Neural cell (in vitro differentiated cells): ENCODE results near the gene NUDT4. TPM values are rescaled to one million over a fixed set of nuclear protein-coding genes. Genes with fewer than 3 reads are reported as not detected.

Experiments
- H2AFZ ChIP-seq: fragments of 200-600, 300-800 bp; sonication (generic), shearing (Covaris generic); 2 replicates; pipeline ENCODE4 v1.6.0; 2014; ENCODE audit warnings: low read depth, mild to moderate bottlenecking, antibody characterized with exemption, low read length, moderate library complexity
- H3F3A ChIP-seq: fragments of 200-600 bp; shearing (Covaris generic); 2 replicates; pipeline ENCODE4 v1.6.1; 2016; ENCODE audit warnings: mild to moderate bottlenecking, moderate library complexity, mixed read lengths, antibody characterized with exemption, low read length; ENCODE audit not compliant: insufficient read depth, poor library complexity, severe bottlenecking
- H3K27ac ChIP-seq: fragments of 200-600, 300-800 bp; sonication (generic), shearing (Covaris generic); 2 replicates; pipeline ENCODE4 v1.5.1; 2014; ENCODE audit warnings: mild to moderate bottlenecking, low read length, moderate library complexity
- H3K27me3 ChIP-seq: fragments of 300-800, 200-600 bp; sonication (generic), shearing (Covaris generic); 2 replicates; pipeline ENCODE4 v1.6.0; 2014; ENCODE audit warnings: mild to moderate bottlenecking, low read depth, low read length, moderate library complexity; ENCODE audit not compliant: insufficient read depth
- H3K36me3 ChIP-seq: fragments of 300-800, 200-600 bp; sonication (generic), shearing (Covaris generic); 2 replicates; pipeline ENCODE4 v1.5.1; 2014; ENCODE audit warnings: mild to moderate bottlenecking, antibody characterized with exemption, low read length, moderate library complexity; ENCODE audit not compliant: insufficient read depth
- H3K4me2 ChIP-seq: fragments of 300-800, 200-600 bp; sonication (generic), shearing (Covaris generic); 2 replicates; pipeline ENCODE4 v1.6.0; 2014; ENCODE audit warnings: mild to moderate bottlenecking, low read length
- H3K4me3 ChIP-seq: fragments of 300-800, 200-600 bp; sonication (generic), shearing (Covaris generic); 2 replicates; pipeline ENCODE4 v1.5.1; 2014; ENCODE audit warnings: mild to moderate bottlenecking, low read length, moderate library complexity
- H3K79me2 ChIP-seq: fragments of 200-600 bp; shearing (Covaris generic); replicated peaks from 2 replicates; pipeline ENCODE4 v1.6.0; 2014; ENCODE audit warnings: mild to moderate bottlenecking, low read length, moderate library complexity; ENCODE audit not compliant: insufficient read depth
- H3K9ac ChIP-seq: fragments of 300-800, 200-600 bp; sonication (generic), shearing (Covaris generic); 2 replicates; pipeline ENCODE4 v1.6.1; 2016; ENCODE audit warnings: mild to moderate bottlenecking, low read length, mixed read lengths
- H3K9me2 ChIP-seq: fragments of 200-600 bp; shearing (Covaris generic); 2 replicates; pipeline ENCODE4 v1.6.1; 2016; ENCODE audit warnings: mild to moderate bottlenecking, low read length, mixed read lengths; ENCODE audit not compliant: insufficient read depth
- H3K9me3 ChIP-seq: fragments of 200-600, 300-800 bp; sonication (generic), shearing (Covaris generic); 2 replicates; pipeline ENCODE4 v1.6.1; 2016; ENCODE audit warnings: mild to moderate bottlenecking, mixed run types, low read length, moderate library complexity, mixed read lengths
- H4K20me1 ChIP-seq: fragments of 200-600 bp; shearing (Covaris generic); 2 replicates; pipeline ENCODE4 v1.6.1; 2016; ENCODE audit warnings: mild to moderate bottlenecking, mixed run types; ENCODE audit not compliant: insufficient read depth
- EP300 ChIP-seq: fragments of 450-650 bp; conservative IDR thresholded peaks from 2 replicates; pipeline ENCODE4 v1.6.1; 2014; ENCODE audit warnings: antibody characterized with exemption, mild to moderate bottlenecking, moderate library complexity; ENCODE audit not compliant: poor library complexity, severe bottlenecking
- EZH2 ChIP-seq: fragments of 200-600, 300-800 bp; shearing (Covaris generic), sonication (generic); IDR thresholded peaks from 2 replicates; pipeline ENCODE4 v1.6.1; 2014; ENCODE audit warnings: antibody characterized with exemption, low read length, borderline replicate concordance, mild to moderate bottlenecking; ENCODE audit not compliant: insufficient read depth, poor library complexity, severe bottlenecking
- MXI1 ChIP-seq: fragments of 450-650 bp; conservative IDR thresholded peaks from 2 replicates; pipeline ENCODE4 v1.6.1; 2014; ENCODE audit warnings: antibody characterized with exemption, mild to moderate bottlenecking; ENCODE audit not compliant: poor library complexity, severe bottlenecking
- POLR2AphosphoS5 ChIP-seq: IDR thresholded peaks from 2 replicates; pipeline ENCODE4 v1.6.1; 2012
- RAD21 ChIP-seq: fragments of 450-650 bp; conservative IDR thresholded peaks from 2 replicates; pipeline ENCODE4 v1.6.1; 2014; ENCODE audit warnings: antibody characterized with exemption, mild to moderate bottlenecking, moderate library complexity
- SMC3 ChIP-seq: fragments of 450-650 bp; conservative IDR thresholded peaks from 2 replicates; pipeline ENCODE4 v1.6.1; 2014; ENCODE audit warnings: antibody characterized with exemption, mild to moderate bottlenecking, moderate library complexity; ENCODE audit not compliant: poor library complexity
- TAF1 ChIP-seq: IDR thresholded peaks from 2 replicates; pipeline ENCODE4 v1.6.1; 2012; ENCODE audit warnings: low read depth
- polyA plus RNA-seq: library from polyadenylated mRNA; depleted of rRNA; stranded (reverse); fragments of >200 nt; gene quantifications from 2 replicates; pipeline ENCODE4 v1.2.3, GENCODE V29; 2014
- TF ChIP-seq, protein P1 (sequence below): fragments of 450-650 bp; IDR thresholded peaks from 2 replicates; pipeline ENCODE4 v1.5.1; 2014; ENCODE audit warnings: antibody characterized with exemption, mild to moderate bottlenecking, moderate library complexity; ENCODE audit not compliant: poor library complexity, severe bottlenecking
- TF ChIP-seq, protein P2 (sequence below): IDR thresholded peaks from 2 replicates; pipeline ENCODE4 v1.6.1; 2012; ENCODE audit warnings: borderline replicate concordance

Gene NUDT4
- polyA plus RNA-seq, 1 donor from 2014 or later, result 39.9 TPM

DNA sequence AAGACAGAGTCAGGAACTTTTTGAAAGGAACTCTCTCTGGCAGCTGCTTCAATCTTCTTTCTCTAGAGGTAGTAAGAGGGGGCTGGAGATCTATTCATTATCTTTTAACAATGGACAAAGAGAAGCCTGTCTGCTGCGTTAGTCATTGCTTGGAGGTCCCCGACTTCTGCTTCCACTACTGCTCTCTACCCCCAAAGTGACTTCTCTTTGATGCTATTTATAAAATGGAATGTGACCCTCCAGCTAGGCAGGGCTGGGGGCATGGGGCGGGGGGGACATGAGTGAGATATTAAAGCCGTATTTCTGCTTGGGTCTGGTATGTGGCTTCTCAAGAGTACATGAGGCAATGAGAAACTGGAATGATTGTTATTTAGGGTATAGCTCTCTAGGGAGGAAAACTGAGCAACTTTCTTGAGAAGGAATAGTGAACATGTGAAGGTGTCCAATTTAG is 41.4 kb upstream of the NUDT4 start:
- Histone ChIP-seq H3K27me3 (no peaks in the 10 kb centered on the region), H3K79me2 (no peaks in the 10 kb centered on the region), H4K20me1 (no peaks in the 10 kb centered on the region), H3K4me2 (no peak overlapping the region), H3K4me3 (no peak overlapping the region), H3F3A (no peaks in the 10 kb centered on the region), H3K9ac (no peak overlapping the region), H3K9me3 (no peaks in the 10 kb centered on the region), H3K27ac (no peak overlapping the region), H3K36me3 (no peaks in the 10 kb centered on the region), H2AFZ (no peak overlapping the region), H3K9me2 (no peaks in the 10 kb centered on the region)
- TF ChIP-seq TAF1 (no peak), POLR2AphosphoS5 (no peak), EZH2 (no peak), EP300 (no peak), SMC3 (no peak), MXI1 (no peak), RAD21 (no peak)
- TF ChIP-seq, protein P1, sequence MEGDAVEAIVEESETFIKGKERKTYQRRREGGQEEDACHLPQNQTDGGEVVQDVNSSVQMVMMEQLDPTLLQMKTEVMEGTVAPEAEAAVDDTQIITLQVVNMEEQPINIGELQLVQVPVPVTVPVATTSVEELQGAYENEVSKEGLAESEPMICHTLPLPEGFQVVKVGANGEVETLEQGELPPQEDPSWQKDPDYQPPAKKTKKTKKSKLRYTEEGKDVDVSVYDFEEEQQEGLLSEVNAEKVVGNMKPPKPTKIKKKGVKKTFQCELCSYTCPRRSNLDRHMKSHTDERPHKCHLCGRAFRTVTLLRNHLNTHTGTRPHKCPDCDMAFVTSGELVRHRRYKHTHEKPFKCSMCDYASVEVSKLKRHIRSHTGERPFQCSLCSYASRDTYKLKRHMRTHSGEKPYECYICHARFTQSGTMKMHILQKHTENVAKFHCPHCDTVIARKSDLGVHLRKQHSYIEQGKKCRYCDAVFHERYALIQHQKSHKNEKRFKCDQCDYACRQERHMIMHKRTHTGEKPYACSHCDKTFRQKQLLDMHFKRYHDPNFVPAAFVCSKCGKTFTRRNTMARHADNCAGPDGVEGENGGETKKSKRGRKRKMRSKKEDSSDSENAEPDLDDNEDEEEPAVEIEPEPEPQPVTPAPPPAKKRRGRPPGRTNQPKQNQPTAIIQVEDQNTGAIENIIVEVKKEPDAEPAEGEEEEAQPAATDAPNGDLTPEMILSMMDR, result no peak
- TF ChIP-seq, protein P2, sequence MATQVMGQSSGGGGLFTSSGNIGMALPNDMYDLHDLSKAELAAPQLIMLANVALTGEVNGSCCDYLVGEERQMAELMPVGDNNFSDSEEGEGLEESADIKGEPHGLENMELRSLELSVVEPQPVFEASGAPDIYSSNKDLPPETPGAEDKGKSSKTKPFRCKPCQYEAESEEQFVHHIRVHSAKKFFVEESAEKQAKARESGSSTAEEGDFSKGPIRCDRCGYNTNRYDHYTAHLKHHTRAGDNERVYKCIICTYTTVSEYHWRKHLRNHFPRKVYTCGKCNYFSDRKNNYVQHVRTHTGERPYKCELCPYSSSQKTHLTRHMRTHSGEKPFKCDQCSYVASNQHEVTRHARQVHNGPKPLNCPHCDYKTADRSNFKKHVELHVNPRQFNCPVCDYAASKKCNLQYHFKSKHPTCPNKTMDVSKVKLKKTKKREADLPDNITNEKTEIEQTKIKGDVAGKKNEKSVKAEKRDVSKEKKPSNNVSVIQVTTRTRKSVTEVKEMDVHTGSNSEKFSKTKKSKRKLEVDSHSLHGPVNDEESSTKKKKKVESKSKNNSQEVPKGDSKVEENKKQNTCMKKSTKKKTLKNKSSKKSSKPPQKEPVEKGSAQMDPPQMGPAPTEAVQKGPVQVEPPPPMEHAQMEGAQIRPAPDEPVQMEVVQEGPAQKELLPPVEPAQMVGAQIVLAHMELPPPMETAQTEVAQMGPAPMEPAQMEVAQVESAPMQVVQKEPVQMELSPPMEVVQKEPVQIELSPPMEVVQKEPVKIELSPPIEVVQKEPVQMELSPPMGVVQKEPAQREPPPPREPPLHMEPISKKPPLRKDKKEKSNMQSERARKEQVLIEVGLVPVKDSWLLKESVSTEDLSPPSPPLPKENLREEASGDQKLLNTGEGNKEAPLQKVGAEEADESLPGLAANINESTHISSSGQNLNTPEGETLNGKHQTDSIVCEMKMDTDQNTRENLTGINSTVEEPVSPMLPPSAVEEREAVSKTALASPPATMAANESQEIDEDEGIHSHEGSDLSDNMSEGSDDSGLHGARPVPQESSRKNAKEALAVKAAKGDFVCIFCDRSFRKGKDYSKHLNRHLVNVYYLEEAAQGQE, result no peak

- Histone ChIP-seq H3F3A (no peaks in the 10 kb centered on the region), H3K4me3 (no peak overlapping the region), H3K36me3 (no peaks in the 10 kb centered on the region), H3K27me3 (no peaks in the 10 kb centered on the region), H3K79me2 (no peaks in the 10 kb centered on the region), H2AFZ (no peak overlapping the region), H3K9me2 (no peaks in the 10 kb centered on the region), H3K9me3 (no peaks in the 10 kb centered on the region), H3K27ac (no peak overlapping the region), H4K20me1 (no peaks in the 10 kb centered on the region), H3K9ac (no peak overlapping the region), H3K4me2 (no peak overlapping the region)
- TF ChIP-seq, protein P2, result no peak
- TF ChIP-seq EP300, result no peak
- TF ChIP-seq TAF1, result no peak
- TF ChIP-seq RAD21, result no peak
- TF ChIP-seq, protein P1, result no peak
- no peak for TF ChIP-seq POLR2AphosphoS5
- no peak for TF ChIP-seq EZH2
- no peak for TF ChIP-seq MXI1
- TF ChIP-seq SMC3, result no peak
These were observed 39.1 kb upstream of the NUDT4 start for GRCh38 chr12:93338598-93338997.
